ENCODE measurements around the gene ARHGEF7.
A peak's percentile ranks its signal among the peaks of the same experiment; 100 is the strongest.
"Not testable (repeated sequence)": the region's sequence is repeated elsewhere in the genome, so short reads cannot be mapped to it uniquely, and the experiment has no call there.

ARHGEF7 gene

DNA sequence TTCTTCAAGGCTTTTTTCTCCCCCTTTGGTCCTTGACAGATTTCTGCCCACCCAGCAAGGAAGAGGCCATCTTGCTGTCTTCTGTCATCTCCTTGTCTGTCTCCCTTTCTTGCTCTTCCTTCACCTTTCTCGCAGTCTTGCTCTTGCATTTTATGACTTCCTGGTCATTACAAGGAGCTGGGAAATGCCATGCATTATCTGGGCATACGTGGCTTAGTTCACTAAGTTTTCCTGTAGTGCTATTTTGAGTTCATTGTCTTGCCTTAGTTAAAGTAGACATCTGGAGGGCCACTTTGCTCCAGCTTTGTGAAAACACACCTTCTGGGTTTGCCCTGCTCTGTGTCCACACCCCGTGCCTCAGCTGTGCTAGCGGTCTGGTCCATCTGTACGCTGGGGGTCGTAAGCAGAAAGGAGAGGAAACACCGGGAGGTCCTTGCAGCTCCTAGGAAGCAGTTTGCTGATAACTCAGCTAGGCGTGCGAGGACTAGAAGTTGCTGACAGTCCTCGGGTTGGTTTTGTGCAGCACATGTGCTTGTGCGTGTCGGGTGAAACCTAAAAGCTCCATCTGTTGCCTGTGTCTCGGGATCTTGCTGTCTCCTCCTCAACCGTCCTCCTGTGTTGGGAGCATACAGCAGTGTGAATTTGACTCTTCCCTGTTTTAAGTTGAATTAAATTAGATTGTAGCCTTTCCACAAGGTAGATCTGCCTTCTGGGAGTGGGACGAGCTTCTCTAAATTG, 59.4 kb downstream of the ARHGEF7 start:
- no peak for DNase-seq

GRCh38 chr13:111175372-111175771, 60.3 kb downstream of the ARHGEF7 start:
- DNase-seq, result no peak

GRCh38 chr13:111175935-111176334, 60.8 kb downstream of the ARHGEF7 start:
- DNase-seq, result no peak

DNA sequence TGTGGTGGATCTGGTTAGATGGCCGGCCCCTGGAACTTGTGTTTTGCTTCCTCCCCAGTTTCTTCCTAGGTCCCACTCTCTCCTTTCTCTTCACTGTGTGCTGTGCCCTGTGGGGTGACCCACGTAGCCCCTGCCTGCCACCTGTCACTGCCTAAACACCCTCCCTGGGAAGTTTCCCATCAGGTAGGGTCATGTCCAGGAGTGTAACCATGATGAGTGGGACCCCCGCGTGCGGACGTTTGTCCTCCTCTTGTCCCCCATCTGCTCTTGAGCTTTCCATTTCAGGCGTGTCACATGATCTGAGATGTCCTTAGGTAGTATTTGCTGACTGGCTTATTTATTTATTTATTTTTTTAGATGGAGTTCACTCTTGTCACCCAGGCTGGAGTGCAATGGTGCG, 61.3 kb downstream of the ARHGEF7 start:
- no peak for DNase-seq

- DNase-seq, result no peak
These were observed 62.1 kb downstream of the ARHGEF7 start for GRCh38 chr13:111177081-111177711.

- no peak for DNase-seq
These were observed 62.8 kb downstream of the ARHGEF7 start for GRCh38 chr13:111177921-111178320.

GRCh38 chr13:111178402-111178801, 63.3 kb downstream of the ARHGEF7 start:
- DNase-seq, result no peak

DNA sequence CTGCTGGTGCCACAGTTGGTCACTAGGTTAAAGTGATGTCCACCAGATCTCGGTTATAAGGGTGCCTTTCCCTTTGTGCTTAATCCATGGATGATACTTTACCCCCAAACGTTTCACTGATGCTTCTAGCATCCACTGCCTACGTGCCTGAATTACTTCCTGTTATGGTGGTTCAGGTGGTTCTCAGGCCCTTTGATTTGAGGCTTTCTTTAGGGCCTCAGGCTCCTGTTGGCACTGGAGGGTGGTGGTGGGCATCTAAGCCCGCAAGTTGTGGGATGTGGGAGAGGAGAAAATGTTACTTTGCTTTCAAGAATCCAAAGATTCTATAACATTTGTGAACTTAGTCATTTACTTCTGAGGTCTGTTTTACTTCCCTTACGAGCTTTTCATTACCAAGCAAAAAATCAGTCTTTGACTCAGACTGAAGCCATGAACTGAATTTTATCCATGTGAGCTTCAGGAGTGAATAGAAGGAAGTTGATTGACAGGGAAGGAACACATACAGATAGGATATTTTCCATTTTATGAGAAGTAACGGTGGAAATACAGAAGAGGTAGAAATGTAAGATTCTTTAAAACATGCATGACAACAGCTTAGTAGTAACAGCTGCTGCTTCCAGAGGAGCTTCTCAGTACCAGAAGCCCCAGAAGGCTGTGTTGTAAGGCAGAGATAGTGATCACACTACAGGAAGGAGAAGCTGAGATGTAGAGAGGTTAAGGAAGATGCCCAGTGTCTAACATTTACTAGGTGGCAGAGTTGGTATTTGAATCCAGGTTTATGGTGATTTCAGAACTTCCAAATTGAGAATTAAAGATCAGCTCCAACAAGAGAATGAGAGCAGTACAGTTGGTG, 65.0 kb downstream of the ARHGEF7 start:
- no peak for DNase-seq

GRCh38 chr13:111181977-111182376, 66.9 kb downstream of the ARHGEF7 start:
- no peak for DNase-seq

- no peak for DNase-seq
These were observed 68.1 kb downstream of the ARHGEF7 start for GRCh38 chr13:111183087-111183645.

DNA sequence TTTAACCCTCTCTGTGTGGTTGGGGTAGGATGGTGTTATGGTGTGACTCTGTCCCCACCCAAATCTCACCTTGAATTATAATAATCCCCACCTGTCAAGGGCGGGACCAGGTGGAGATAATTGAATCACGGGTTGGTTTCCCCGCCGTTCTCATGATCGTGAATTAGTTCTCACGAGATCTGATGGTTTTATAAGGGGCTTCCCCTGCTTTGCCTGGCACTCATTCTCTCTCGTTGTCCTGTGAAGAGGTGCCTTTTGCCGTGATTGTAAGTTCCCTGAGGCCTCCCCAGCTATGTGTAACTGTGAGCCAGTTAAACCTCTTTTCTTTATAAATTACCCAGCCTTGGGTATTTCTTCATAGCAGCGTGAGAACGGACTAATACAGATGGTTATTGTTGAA, 68.8 kb downstream of the ARHGEF7 start:
- no peak for DNase-seq

GRCh38 chr13:111184458-111185401, 69.6 kb downstream of the ARHGEF7 start:
- peak; percentile 41 for DNase-seq

GRCh38 chr13:111186305-111186935, 71.3 kb downstream of the ARHGEF7 start:
- no peak for DNase-seq

DNA sequence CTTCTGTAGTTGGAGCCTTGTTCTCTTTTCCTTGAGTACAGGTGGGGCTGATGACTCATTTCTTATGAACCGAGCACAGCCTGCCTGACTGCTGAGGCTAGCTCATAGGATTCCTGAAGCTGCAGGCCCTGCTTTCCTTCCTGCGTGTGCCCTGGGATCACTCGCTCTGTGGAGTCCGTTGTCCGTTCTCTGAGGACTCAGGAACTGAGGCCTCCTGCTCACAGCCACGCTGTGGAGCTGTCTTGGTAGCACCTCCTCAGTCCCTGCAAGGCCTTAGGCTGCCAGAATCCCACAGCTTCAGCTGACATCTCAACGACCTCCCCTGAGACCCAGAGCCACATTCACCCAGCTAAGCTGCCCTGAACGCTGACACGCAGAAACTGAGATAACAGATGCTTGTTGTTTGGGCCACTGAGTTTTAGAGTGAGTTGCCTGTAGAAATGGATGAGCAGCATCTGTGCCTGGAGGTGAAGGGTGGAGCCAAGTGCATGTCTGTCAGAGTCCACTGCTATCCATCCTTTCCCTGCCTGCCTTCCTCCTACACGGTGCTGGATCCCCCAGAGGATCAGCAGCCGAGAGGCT, 72.9 kb downstream of the ARHGEF7 start:
- no peak for DNase-seq

- DNase-seq, result not testable (repeated sequence)
These were observed 74.0 kb downstream of the ARHGEF7 start for GRCh38 chr13:111189064-111189505.

- not testable (repeated sequence) for DNase-seq
These were observed 74.4 kb downstream of the ARHGEF7 start for GRCh38 chr13:111189516-111189915.

DNA sequence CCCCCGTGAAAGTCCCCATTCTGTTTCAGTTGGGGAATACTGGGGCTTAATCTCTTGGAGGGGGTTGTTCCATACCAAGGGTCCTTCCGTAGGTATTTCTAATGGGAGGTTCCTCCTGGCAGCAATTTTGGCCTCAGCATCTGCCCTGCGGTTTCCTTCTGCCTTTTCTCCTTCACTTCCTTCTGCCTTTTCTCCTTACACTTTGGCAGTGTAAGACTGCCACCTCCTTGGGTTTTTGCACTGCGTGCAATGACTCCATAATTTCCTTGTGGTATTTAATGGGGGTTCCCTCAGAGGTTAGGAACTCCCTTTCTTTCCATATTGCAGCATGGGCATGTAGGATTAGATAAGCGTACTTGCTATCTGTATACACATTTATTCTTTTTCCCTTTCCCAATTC, 78.1 kb downstream of the ARHGEF7 start:
- DNase-seq, result not testable (repeated sequence)

GRCh38 chr13:111194651-111195050, 79.5 kb downstream of the ARHGEF7 start:
- DNase-seq, result not testable (repeated sequence)

- DNase-seq, result not testable (repeated sequence)
These were observed 83.7 kb downstream of the ARHGEF7 start for GRCh38 chr13:111198732-111199378.

DNA sequence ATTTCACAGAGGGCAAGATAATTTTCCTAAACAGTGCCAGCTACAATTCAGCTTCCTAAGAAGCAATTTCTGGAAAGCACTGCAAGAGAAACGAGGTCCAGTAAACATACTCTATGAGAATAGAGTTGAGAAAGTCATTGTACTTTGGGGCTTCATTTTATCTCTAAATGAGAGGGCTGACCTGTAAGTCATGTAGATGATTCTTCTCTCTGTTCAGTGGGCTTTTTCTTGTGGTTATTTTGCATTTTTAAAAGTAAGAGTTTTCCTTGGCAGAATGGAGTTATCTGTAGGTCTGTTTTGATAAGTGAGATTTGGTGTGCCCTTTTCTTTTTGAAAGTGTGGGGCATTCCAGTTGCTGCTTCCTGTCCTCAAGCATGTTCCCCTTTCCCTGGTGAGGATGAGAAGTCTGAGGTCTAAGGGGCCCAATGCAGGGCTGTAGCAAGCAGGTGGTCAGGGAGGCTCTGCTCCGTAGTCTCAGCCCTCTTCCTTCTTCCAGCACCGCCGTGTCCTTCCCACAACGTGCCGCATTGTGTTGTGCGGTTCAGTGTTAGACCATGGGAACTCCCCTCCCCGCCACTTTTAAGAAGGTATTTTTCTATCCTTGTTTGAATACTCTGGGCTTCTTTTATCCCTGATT, 86.3 kb downstream of the ARHGEF7 start:
- DNase-seq, result no peak

All from NCI-H510A (cell line).